Dendritic cell treated with granulocyte-macrophage colony-stimulating factor and Interleukin-4, amounts not matched to agents 40 ng/mL and 50 ng/mL, for 4 days (primary cell): ENCODE data around the gene AFG1L.
"Not testable (repeated sequence)": the region's sequence is repeated elsewhere in the genome, so short reads cannot be mapped to it uniquely, and the experiment has no call there.

Source experiments
- H3K27ac Mint-ChIP-seq: one replicate; pipeline ENCODE4 v1.8.0; 2022; ENCODE audit warnings: mild to moderate bottlenecking, mixed read lengths
- H3K27me3 Mint-ChIP-seq: one replicate; pipeline ENCODE4 v1.8.0; 2022; ENCODE audit warnings: mild to moderate bottlenecking, mixed read lengths
- H3K36me3 Mint-ChIP-seq: one replicate; pipeline ENCODE4 v1.8.0; 2022; ENCODE audit warnings: low read depth, mixed read lengths
- H3K4me1 Mint-ChIP-seq: one replicate; pipeline ENCODE4 v1.8.0; 2022; ENCODE audit warnings: low read depth, mixed read lengths
- H3K4me3 Mint-ChIP-seq: one replicate; pipeline ENCODE4 v1.8.0; 2022; ENCODE audit warnings: mild to moderate bottlenecking, moderate library complexity, mixed read lengths
- H3K9me3 Mint-ChIP-seq: one replicate; pipeline ENCODE4 v1.8.0; 2022; ENCODE audit warnings: mixed read lengths
- intact Hi-C: fragments of 100-400 bp; cut with micrococcal nuclease; formaldehyde crosslinking; loops from one replicate; pipeline ENCODE4 v1.15.0; 2022

AFG1L gene

GRCh38 chr6:108304646-108305045 is 9.8 kb downstream of the AFG1L start:
- Mint-ChIP-seq H3K27ac (no peak overlapping the region), H3K9me3 (no peaks in the 10 kb centered on the region), H3K36me3 (no peaks in the 10 kb centered on the region), H3K27me3 (no peaks in the 10 kb centered on the region), H3K4me1 (no peaks in the 10 kb centered on the region), H3K4me3 (no peak overlapping the region)
- intact Hi-C loops, result no loop called here

- H3K4me3 Mint-ChIP-seq, intact Hi-C loops, H3K9me3 Mint-ChIP-seq, H3K27ac Mint-ChIP-seq, H3K4me1 Mint-ChIP-seq, H3K27me3 Mint-ChIP-seq, H3K36me3 Mint-ChIP-seq: not testable (repeated sequence)
Measured at GRCh38 chr6:108308641-108309040, 13.8 kb downstream of the AFG1L start.

- Mint-ChIP-seq H3K27me3 (no peaks in the 10 kb centered on the region), H3K9me3 (no peaks in the 10 kb centered on the region), H3K4me1 (peaks cover 5% of the 10 kb centered on the region), H3K36me3 (no peaks in the 10 kb centered on the region), H3K4me3 (no peak overlapping the region), H3K27ac (no peak overlapping the region)
- intact Hi-C loops, result no loop called here
Measured at GRCh38 chr6:108309844-108310243, 15.0 kb downstream of the AFG1L start.

GRCh38 chr6:108312605-108313004 is 17.8 kb downstream of the AFG1L start:
- H3K36me3 Mint-ChIP-seq, result no peaks in the 10 kb centered on the region
- H3K4me3 Mint-ChIP-seq, result no peak overlapping the region
- H3K4me1 Mint-ChIP-seq, result peaks cover 18% of the 10 kb centered on the region
- intact Hi-C loops, result no loop called here
- no peaks in the 10 kb centered on the region for H3K27me3 Mint-ChIP-seq
- no peak overlapping the region for H3K27ac Mint-ChIP-seq
- H3K9me3 Mint-ChIP-seq, result no peaks in the 10 kb centered on the region

GRCh38 chr6:108321253-108321747 is 26.4 kb downstream of the AFG1L start:
- intact Hi-C loops, result no loop called here
- H3K4me1 Mint-ChIP-seq, result peaks cover 5% of the 10 kb centered on the region

GRCh38 chr6:108322728-108323127 is 27.9 kb downstream of the AFG1L start:
- Mint-ChIP-seq H3K4me3 (no peak overlapping the region), H3K27me3 (no peaks in the 10 kb centered on the region), H3K9me3 (no peaks in the 10 kb centered on the region), H3K36me3 (peaks cover 36% of the 10 kb centered on the region), H3K27ac (no peak overlapping the region), H3K4me1 (no peaks in the 10 kb centered on the region)
- intact Hi-C loops, result no loop called here

More at GRCh38 chr6:108321253-108321747, 26.4 kb downstream of the AFG1L start:
- Mint-ChIP-seq H3K36me3 (peaks cover 24% of the 10 kb centered on the region), H3K9me3 (no peaks in the 10 kb centered on the region), H3K27ac (no peak overlapping the region), H3K27me3 (no peaks in the 10 kb centered on the region), H3K4me3 (no peak overlapping the region)

- Mint-ChIP-seq H3K4me3 (no peak overlapping the region), H3K27ac (no peak overlapping the region), H3K27me3 (no peaks in the 10 kb centered on the region), H3K4me1 (no peaks in the 10 kb centered on the region), H3K36me3 (peaks cover 38% of the 10 kb centered on the region), H3K9me3 (no peaks in the 10 kb centered on the region)
- intact Hi-C loops, result no loop called here
Measured at GRCh38 chr6:108323710-108324466, 29.0 kb downstream of the AFG1L start.

GRCh38 chr6:108330221-108330785 is 35.4 kb downstream of the AFG1L start:
- H3K9me3 Mint-ChIP-seq, H3K4me3 Mint-ChIP-seq, H3K27ac Mint-ChIP-seq, H3K4me1 Mint-ChIP-seq, H3K27me3 Mint-ChIP-seq, intact Hi-C loops: not testable (repeated sequence)
- peaks cover 41% of the 10 kb centered on the region for H3K36me3 Mint-ChIP-seq

- Mint-ChIP-seq H3K27ac (no peak overlapping the region), H3K9me3 (no peaks in the 10 kb centered on the region), H3K4me1 (no peaks in the 10 kb centered on the region), H3K27me3 (no peaks in the 10 kb centered on the region), H3K36me3 (peaks cover 38% of the 10 kb centered on the region), H3K4me3 (no peak overlapping the region)
- intact Hi-C loops, result no loop called here
Measured at GRCh38 chr6:108330806-108331205, 36.0 kb downstream of the AFG1L start.

GRCh38 chr6:108331982-108332381 is 37.1 kb downstream of the AFG1L start:
- peaks cover 26% of the 10 kb centered on the region for H3K36me3 Mint-ChIP-seq
- no peaks in the 10 kb centered on the region for H3K4me1 Mint-ChIP-seq
- no peak overlapping the region for H3K4me3 Mint-ChIP-seq
- no peaks in the 10 kb centered on the region for H3K9me3 Mint-ChIP-seq
- no peaks in the 10 kb centered on the region for H3K27me3 Mint-ChIP-seq
- no peak overlapping the region for H3K27ac Mint-ChIP-seq
- intact Hi-C loops, result no loop called here

GRCh38 chr6:108336971-108337370 is 42.1 kb downstream of the AFG1L start:
- no peak overlapping the region for H3K4me3 Mint-ChIP-seq
- H3K27me3 Mint-ChIP-seq, result no peaks in the 10 kb centered on the region
- H3K9me3 Mint-ChIP-seq, result no peaks in the 10 kb centered on the region
- intact Hi-C loops, result no loop called here
- H3K27ac Mint-ChIP-seq, result no peak overlapping the region
- peaks cover 19% of the 10 kb centered on the region for H3K4me1 Mint-ChIP-seq
- peaks cover 12% of the 10 kb centered on the region for H3K36me3 Mint-ChIP-seq

GRCh38 chr6:108337721-108338120 is 42.9 kb downstream of the AFG1L start:
- Mint-ChIP-seq H3K9me3 (no peaks in the 10 kb centered on the region), H3K36me3 (peaks cover 17% of the 10 kb centered on the region), H3K4me1 (peaks cover 23% of the 10 kb centered on the region), H3K27me3 (no peaks in the 10 kb centered on the region), H3K27ac (no peak overlapping the region), H3K4me3 (no peak overlapping the region)
- intact Hi-C loops, result no loop called here

- no peaks in the 10 kb centered on the region for H3K27me3 Mint-ChIP-seq
- no peak overlapping the region for H3K27ac Mint-ChIP-seq
- H3K9me3 Mint-ChIP-seq, result no peaks in the 10 kb centered on the region
- peaks cover 23% of the 10 kb centered on the region for H3K4me1 Mint-ChIP-seq
- peaks cover 12% of the 10 kb centered on the region for H3K36me3 Mint-ChIP-seq
- intact Hi-C loops, result no loop called here
- H3K4me3 Mint-ChIP-seq, result no peak overlapping the region
Measured at GRCh38 chr6:108341372-108341771, 46.5 kb downstream of the AFG1L start.

GRCh38 chr6:108343894-108344293 is 49.0 kb downstream of the AFG1L start:
- Mint-ChIP-seq H3K27me3 (no peaks in the 10 kb centered on the region), H3K36me3 (peaks cover 12% of the 10 kb centered on the region), H3K4me3 (no peak overlapping the region), H3K27ac (no peak overlapping the region), H3K4me1 (peaks cover 30% of the 10 kb centered on the region), H3K9me3 (no peaks in the 10 kb centered on the region)
- intact Hi-C loops, result no loop called here
